Neural cell (in vitro differentiated cells): Measurements from ENCODE around the gene RPGRIP1L. TPM values are rescaled to one million over a fixed set of nuclear protein-coding genes. Genes with fewer than 3 reads are reported as not detected.

Experiments used
- H2AFZ ChIP-seq: fragments of 200-600, 300-800 bp; sonication (generic), shearing (Covaris generic); 2 replicates; pipeline ENCODE4 v1.6.0; 2014; ENCODE audit warnings: low read depth, mild to moderate bottlenecking, antibody characterized with exemption, low read length, moderate library complexity
- H3F3A ChIP-seq: fragments of 200-600 bp; shearing (Covaris generic); 2 replicates; pipeline ENCODE4 v1.6.1; 2016; ENCODE audit warnings: mild to moderate bottlenecking, moderate library complexity, mixed read lengths, antibody characterized with exemption, low read length; ENCODE audit not compliant: insufficient read depth, poor library complexity, severe bottlenecking
- H3K27ac ChIP-seq: fragments of 200-600, 300-800 bp; sonication (generic), shearing (Covaris generic); 2 replicates; pipeline ENCODE4 v1.5.1; 2014; ENCODE audit warnings: mild to moderate bottlenecking, low read length, moderate library complexity
- H3K27me3 ChIP-seq: fragments of 300-800, 200-600 bp; sonication (generic), shearing (Covaris generic); 2 replicates; pipeline ENCODE4 v1.6.0; 2014; ENCODE audit warnings: mild to moderate bottlenecking, low read depth, low read length, moderate library complexity; ENCODE audit not compliant: insufficient read depth
- H3K36me3 ChIP-seq: fragments of 300-800, 200-600 bp; sonication (generic), shearing (Covaris generic); 2 replicates; pipeline ENCODE4 v1.5.1; 2014; ENCODE audit warnings: mild to moderate bottlenecking, antibody characterized with exemption, low read length, moderate library complexity; ENCODE audit not compliant: insufficient read depth
- H3K4me2 ChIP-seq: fragments of 300-800, 200-600 bp; sonication (generic), shearing (Covaris generic); 2 replicates; pipeline ENCODE4 v1.6.0; 2014; ENCODE audit warnings: mild to moderate bottlenecking, low read length
- H3K4me3 ChIP-seq: fragments of 300-800, 200-600 bp; sonication (generic), shearing (Covaris generic); 2 replicates; pipeline ENCODE4 v1.5.1; 2014; ENCODE audit warnings: mild to moderate bottlenecking, low read length, moderate library complexity
- H3K79me2 ChIP-seq: fragments of 200-600 bp; shearing (Covaris generic); replicated peaks from 2 replicates; pipeline ENCODE4 v1.6.0; 2014; ENCODE audit warnings: mild to moderate bottlenecking, low read length, moderate library complexity; ENCODE audit not compliant: insufficient read depth
- H3K9ac ChIP-seq: fragments of 300-800, 200-600 bp; sonication (generic), shearing (Covaris generic); 2 replicates; pipeline ENCODE4 v1.6.1; 2016; ENCODE audit warnings: mild to moderate bottlenecking, low read length, mixed read lengths
- H3K9me2 ChIP-seq: fragments of 200-600 bp; shearing (Covaris generic); 2 replicates; pipeline ENCODE4 v1.6.1; 2016; ENCODE audit warnings: mild to moderate bottlenecking, low read length, mixed read lengths; ENCODE audit not compliant: insufficient read depth
- H3K9me3 ChIP-seq: fragments of 200-600, 300-800 bp; sonication (generic), shearing (Covaris generic); 2 replicates; pipeline ENCODE4 v1.6.1; 2016; ENCODE audit warnings: mild to moderate bottlenecking, mixed run types, low read length, moderate library complexity, mixed read lengths
- H4K20me1 ChIP-seq: fragments of 200-600 bp; shearing (Covaris generic); 2 replicates; pipeline ENCODE4 v1.6.1; 2016; ENCODE audit warnings: mild to moderate bottlenecking, mixed run types; ENCODE audit not compliant: insufficient read depth
- EP300 ChIP-seq: fragments of 450-650 bp; conservative IDR thresholded peaks from 2 replicates; pipeline ENCODE4 v1.6.1; 2014; ENCODE audit warnings: antibody characterized with exemption, mild to moderate bottlenecking, moderate library complexity; ENCODE audit not compliant: poor library complexity, severe bottlenecking
- EZH2 ChIP-seq: fragments of 200-600, 300-800 bp; shearing (Covaris generic), sonication (generic); IDR thresholded peaks from 2 replicates; pipeline ENCODE4 v1.6.1; 2014; ENCODE audit warnings: antibody characterized with exemption, low read length, borderline replicate concordance, mild to moderate bottlenecking; ENCODE audit not compliant: insufficient read depth, poor library complexity, severe bottlenecking
- MXI1 ChIP-seq: fragments of 450-650 bp; conservative IDR thresholded peaks from 2 replicates; pipeline ENCODE4 v1.6.1; 2014; ENCODE audit warnings: antibody characterized with exemption, mild to moderate bottlenecking; ENCODE audit not compliant: poor library complexity, severe bottlenecking
- POLR2AphosphoS5 ChIP-seq: IDR thresholded peaks from 2 replicates; pipeline ENCODE4 v1.6.1; 2012
- RAD21 ChIP-seq: fragments of 450-650 bp; conservative IDR thresholded peaks from 2 replicates; pipeline ENCODE4 v1.6.1; 2014; ENCODE audit warnings: antibody characterized with exemption, mild to moderate bottlenecking, moderate library complexity
- REST ChIP-seq: IDR thresholded peaks from 2 replicates; pipeline ENCODE4 v1.6.1; 2012; ENCODE audit warnings: borderline replicate concordance
- SMC3 ChIP-seq: fragments of 450-650 bp; conservative IDR thresholded peaks from 2 replicates; pipeline ENCODE4 v1.6.1; 2014; ENCODE audit warnings: antibody characterized with exemption, mild to moderate bottlenecking, moderate library complexity; ENCODE audit not compliant: poor library complexity
- TAF1 ChIP-seq: IDR thresholded peaks from 2 replicates; pipeline ENCODE4 v1.6.1; 2012; ENCODE audit warnings: low read depth
- polyA plus RNA-seq: library from polyadenylated mRNA; depleted of rRNA; stranded (reverse); fragments of >200 nt; gene quantifications from 2 replicates; pipeline ENCODE4 v1.2.3, GENCODE V29; 2014
- TF ChIP-seq, protein P1 (sequence below): fragments of 450-650 bp; IDR thresholded peaks from 2 replicates; pipeline ENCODE4 v1.5.1; 2014; ENCODE audit warnings: antibody characterized with exemption, mild to moderate bottlenecking, moderate library complexity; ENCODE audit not compliant: poor library complexity, severe bottlenecking

RPGRIP1L gene
- polyA plus RNA-seq, 1 donor from 2014 or later = 24.6 TPM

DNA sequence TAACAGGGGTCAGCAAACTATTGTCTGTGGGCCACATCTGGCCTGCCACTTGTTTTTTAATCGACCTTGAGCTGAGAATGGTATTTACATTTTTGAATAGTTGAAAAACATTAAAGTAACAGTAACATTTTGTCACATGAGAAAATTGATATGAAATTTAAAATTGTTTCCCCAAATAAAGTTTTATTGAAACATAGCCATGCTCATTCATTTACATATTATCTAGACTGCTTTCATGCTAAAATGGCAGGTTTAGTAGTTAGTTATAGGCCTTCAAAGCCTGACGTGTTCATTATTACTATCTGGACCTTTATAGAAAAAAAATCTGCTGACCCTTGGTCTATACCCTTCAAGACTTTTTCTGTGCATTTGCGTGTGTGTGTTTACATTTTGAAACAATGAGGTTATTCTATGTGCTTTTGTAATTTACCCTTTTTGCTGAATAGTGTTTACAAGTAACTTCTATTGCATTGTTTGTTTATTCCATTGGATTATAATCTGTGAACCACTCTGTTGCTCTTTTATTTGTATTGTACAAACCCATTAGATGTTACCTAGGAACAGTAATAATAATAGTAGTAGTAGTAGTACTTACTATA lies 37.4 kb upstream of the RPGRIP1L start:
- Histone ChIP-seq H3K9ac (no peak overlapping the region), H3K4me3 (no peak overlapping the region), H4K20me1 (no peaks in the 10 kb centered on the region), H3K9me2 (no peaks in the 10 kb centered on the region), H3K79me2 (peaks cover 3% of the 10 kb centered on the region), H3F3A (no peaks in the 10 kb centered on the region), H2AFZ (no peak overlapping the region), H3K36me3 (no peaks in the 10 kb centered on the region), H3K4me2 (no peak overlapping the region), H3K9me3 (no peaks in the 10 kb centered on the region), H3K27ac (no peak overlapping the region), H3K27me3 (no peaks in the 10 kb centered on the region)
- TF ChIP-seq, protein P1, sequence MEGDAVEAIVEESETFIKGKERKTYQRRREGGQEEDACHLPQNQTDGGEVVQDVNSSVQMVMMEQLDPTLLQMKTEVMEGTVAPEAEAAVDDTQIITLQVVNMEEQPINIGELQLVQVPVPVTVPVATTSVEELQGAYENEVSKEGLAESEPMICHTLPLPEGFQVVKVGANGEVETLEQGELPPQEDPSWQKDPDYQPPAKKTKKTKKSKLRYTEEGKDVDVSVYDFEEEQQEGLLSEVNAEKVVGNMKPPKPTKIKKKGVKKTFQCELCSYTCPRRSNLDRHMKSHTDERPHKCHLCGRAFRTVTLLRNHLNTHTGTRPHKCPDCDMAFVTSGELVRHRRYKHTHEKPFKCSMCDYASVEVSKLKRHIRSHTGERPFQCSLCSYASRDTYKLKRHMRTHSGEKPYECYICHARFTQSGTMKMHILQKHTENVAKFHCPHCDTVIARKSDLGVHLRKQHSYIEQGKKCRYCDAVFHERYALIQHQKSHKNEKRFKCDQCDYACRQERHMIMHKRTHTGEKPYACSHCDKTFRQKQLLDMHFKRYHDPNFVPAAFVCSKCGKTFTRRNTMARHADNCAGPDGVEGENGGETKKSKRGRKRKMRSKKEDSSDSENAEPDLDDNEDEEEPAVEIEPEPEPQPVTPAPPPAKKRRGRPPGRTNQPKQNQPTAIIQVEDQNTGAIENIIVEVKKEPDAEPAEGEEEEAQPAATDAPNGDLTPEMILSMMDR = no peak
- TF ChIP-seq RAD21 = no peak
- no peak for TF ChIP-seq POLR2AphosphoS5
- no peak for TF ChIP-seq MXI1
- no peak for TF ChIP-seq EP300
- no peak for TF ChIP-seq REST
- TF ChIP-seq EZH2 = no peak
- no peak for TF ChIP-seq SMC3
- no peak for TF ChIP-seq TAF1

GRCh38 chr16:53740476-53740875 lies 36.8 kb upstream of the RPGRIP1L start:
- no peaks in the 10 kb centered on the region for H3K9me3 ChIP-seq
- no peak for TF ChIP-seq POLR2AphosphoS5
- no peak for TF ChIP-seq REST
- TF ChIP-seq SMC3 = no peak
- TF ChIP-seq EZH2 = no peak
- TF ChIP-seq MXI1 = no peak
- no peak for TF ChIP-seq RAD21
- TF ChIP-seq TAF1 = no peak
- TF ChIP-seq, protein P1 = no peak
- no peak for TF ChIP-seq EP300
- no peak overlapping the region for H3K9ac ChIP-seq
- no peak overlapping the region for H3K4me3 ChIP-seq
- H2AFZ ChIP-seq = no peak overlapping the region
- no peaks in the 10 kb centered on the region for H3F3A ChIP-seq
- no peak overlapping the region for H3K27ac ChIP-seq
- no peaks in the 10 kb centered on the region for H3K27me3 ChIP-seq
- H3K79me2 ChIP-seq = peaks cover 3% of the 10 kb centered on the region
- no peaks in the 10 kb centered on the region for H3K36me3 ChIP-seq
- H4K20me1 ChIP-seq = no peaks in the 10 kb centered on the region
- H3K9me2 ChIP-seq = no peaks in the 10 kb centered on the region
- no peak overlapping the region for H3K4me2 ChIP-seq
